Jurkat, Clone E6-1 (cell line): Measurements from ENCODE around the gene TMEM184C.

Source experiments
- DNase-seq: peaks from one replicate; pipeline ENCODE4 v3.0.0-alpha.2; 2011; ENCODE audit warnings: low read depth, low spot score
- H3K4me3 ChIP-seq: 2 replicates; pipeline ENCODE4 v1.5.1; 2011; ENCODE audit warnings: mild to moderate bottlenecking, low read length, control low read depth, moderate library complexity

The TMEM184C gene

GRCh38 chr4:147596981-147597380 is 20.2 kb upstream of the TMEM184C start:
- H3K4me3 ChIP-seq: no peak overlapping the region
- DNase-seq: no peak

GRCh38 chr4:147597561-147597960 is 19.6 kb upstream of the TMEM184C start:
- H3K4me3 ChIP-seq: no peak overlapping the region
- DNase-seq: no peak

DNA sequence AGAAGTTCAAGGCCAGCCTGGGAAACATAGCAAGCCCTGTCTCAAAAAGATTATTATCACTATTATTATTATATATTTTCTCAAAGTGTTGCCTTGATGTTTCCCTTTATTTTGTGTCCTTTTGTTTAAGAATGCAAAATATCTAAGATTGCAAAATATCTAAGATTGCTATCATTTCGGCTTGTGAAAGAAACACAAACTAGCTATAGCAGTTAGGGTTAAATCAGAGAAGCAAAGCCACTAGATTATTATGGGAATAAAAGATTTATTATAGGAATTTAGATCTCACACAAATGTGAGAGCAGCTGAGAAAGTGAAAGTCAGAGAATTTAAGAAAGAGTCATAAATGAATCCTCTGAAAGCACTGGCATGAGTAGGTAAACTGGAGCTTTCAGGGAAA is 18.0 kb upstream of the TMEM184C start:
- H3K4me3 ChIP-seq: no peak overlapping the region
- DNase-seq: no peak

DNA sequence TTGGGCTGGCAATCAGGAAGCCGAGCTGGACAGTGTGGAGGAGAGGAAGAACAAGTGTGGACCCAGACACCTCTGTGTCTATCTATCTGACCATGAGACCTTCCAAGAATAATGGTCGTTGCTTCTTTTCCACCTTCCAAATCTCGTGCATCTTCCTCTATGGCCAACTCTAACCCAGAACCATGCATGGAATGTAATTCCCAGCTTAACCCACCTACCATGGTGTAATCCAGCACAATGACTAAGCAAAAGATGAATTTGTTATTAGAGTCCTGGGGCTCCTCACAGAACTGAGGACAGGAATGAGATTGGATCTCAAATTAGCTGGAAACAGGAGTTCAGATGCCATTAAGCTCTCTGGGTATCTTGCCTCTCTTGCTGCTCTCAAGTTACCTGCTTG is 17.4 kb upstream of the TMEM184C start:
- H3K4me3 ChIP-seq: no peak overlapping the region
- no peak for DNase-seq

DNA sequence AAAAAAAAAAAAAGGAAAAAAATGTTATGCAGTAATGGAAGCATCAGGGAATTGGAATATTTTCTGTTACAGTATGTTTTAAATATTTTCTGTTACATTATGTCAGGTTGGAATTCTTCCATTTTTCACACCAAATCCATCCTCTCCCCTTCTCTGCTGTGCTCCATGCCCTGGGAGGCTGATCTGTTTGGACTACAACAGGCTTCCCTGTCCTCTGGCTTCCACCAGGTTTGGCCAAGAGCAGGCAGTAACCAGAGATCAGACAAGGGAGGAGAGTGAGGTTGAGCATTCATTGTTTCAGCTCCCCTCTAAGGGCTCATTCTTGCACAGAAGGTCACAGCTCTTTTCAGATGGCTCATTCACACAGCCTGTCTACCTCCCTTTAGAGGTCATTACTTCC is 11.7 kb upstream of the TMEM184C start:
- no peak for DNase-seq
- H3K4me3 ChIP-seq: no peak overlapping the region

GRCh38 chr4:147607471-147607870 is 9.7 kb upstream of the TMEM184C start:
- DNase-seq: no peak
- no peak overlapping the region for H3K4me3 ChIP-seq

- no peak overlapping the region for H3K4me3 ChIP-seq
- no peak for DNase-seq
These were observed 6.5 kb upstream of the TMEM184C start for GRCh38 chr4:147610686-147611085.

- no peak for DNase-seq
- peak overlapping the region; percentile 90 for H3K4me3 ChIP-seq
These were observed 386 bp upstream of the TMEM184C start for GRCh38 chr4:147616849-147617172.

DNA sequence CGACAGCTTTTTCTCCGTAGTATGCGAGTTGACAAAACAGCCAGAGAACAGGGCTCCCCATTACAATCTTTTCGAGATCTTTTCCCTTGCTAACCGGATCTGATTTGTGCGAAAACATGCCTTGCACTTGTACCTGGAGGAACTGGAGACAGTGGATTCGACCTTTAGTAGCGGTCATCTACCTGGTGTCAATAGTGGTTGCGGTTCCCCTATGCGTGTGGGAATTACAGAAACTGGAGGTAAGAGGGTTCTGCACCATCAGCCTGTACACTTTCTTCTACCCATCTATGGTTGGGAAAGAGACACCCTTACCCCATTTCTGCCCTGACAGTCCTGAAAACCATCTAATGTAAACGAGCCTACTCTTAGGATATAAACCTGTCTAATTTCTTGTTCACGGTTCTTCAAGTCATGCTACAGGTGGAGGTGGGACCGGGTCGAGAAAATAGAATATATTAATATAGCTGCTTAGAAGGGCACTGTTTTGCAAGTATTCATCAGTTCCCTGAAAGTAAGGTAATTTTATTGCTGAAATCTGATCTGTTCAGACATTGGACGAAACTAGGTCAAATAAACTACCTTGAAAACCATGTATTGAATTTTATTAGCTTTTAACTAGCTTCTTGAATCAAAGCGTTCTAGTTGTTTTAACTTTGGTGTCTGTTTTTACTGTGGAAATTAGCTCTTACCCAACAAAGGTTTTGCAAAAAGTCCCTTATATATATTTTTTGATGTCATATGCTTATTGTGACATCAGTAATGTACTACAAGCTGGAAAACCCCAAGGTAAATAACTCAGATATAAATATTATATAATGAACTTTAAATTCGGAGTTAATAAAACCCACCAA is 869 bp downstream of the TMEM184C start:
- H3K4me3 ChIP-seq: peak overlapping the region; percentile 90
- DNase-seq: no peak

GRCh38 chr4:147620315-147620714 is 3.1 kb downstream of the TMEM184C start:
- no peak for DNase-seq
- no peak overlapping the region for H3K4me3 ChIP-seq

DNA sequence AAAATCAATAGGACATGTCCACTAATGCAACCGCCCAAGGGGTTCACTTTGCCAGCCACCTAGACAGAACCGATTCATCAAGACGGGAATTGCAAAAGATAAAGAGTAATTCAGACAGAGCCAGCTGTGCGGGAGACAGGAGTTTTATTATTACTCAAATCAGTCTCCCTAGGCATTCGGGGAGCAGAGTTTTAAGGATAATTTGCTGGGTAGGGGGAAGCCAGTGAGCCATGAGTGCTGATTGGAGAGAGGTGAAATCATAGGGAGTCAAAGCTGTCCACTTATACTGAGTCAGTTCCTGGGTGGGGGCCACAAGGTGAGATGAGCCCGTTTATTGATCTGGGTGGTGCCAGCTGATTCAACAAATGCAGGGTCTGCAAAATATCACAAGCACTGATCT is 8.5 kb downstream of the TMEM184C start:
- no peak overlapping the region for H3K4me3 ChIP-seq
- DNase-seq: no peak

DNA sequence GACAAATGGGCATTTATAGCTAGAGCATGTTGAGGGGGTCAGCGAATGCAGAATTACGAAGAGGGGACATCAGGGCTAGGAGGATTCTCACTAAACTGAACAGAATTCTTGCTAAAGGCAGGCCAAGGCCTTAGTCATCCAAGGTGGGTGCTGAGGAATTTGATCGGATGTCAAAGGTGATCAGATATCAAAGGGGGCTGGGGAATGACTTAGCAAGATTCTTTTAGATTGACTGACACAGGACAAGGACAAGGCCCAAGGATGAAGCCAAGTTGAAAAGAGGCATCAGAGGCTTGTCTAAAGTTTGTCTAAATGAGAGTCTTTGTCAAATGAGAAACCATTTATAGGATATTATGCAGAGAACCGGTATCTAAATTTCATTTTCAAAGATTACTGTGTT is 9.7 kb downstream of the TMEM184C start:
- DNase-seq: no peak

GRCh38 chr4:147628415-147628814 is 11.2 kb downstream of the TMEM184C start:
- no peak for DNase-seq
- H3K4me3 ChIP-seq: no peak overlapping the region

More for the DNA sequence above, 9.7 kb downstream of the TMEM184C start:
- no peak overlapping the region for H3K4me3 ChIP-seq

DNA sequence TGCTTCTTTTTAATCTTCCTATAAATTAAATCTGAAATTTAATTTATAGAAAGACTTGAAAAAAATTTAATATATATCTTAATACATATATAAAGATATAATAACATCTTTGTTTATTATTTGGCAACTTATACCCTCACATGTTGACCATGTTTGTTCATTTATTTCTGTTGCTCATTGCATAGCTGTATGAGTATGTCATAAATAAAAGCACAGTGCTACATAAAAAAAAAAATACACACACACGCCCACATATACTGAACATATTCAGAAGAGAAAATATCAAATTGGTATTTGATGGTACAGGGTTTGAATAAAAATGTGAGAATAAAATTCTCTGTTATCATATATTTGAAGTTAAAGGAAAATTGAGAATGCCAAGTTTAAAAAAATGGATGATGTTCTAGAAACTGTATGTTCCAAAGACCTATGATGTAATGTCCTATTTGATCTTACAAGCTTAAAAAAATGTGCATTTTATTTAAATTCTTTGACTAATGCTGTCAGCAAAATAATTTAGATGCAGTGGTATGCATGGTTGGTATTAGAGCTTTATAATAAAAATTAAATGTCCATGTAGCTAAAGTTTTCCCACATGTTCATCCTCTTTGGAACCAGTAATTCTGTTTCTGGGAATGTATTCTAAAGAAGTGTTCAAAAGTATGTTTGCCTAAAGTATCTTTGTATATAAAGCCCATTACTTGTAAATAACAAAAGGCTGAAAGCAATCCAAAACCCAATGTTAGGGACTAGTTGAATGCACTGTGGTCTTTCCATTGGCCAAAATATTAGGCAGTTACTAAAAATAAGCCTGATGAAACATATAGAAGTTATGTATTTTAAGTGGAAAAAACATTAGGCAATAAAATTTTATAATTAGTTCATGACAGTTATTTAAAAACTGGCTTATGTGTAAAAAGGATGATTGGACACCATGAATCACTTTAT is 12.9 kb downstream of the TMEM184C start:
- DNase-seq: no peak

GRCh38 chr4:147633113-147633512 is 15.9 kb downstream of the TMEM184C start:
- no peak for DNase-seq
- no peak overlapping the region for H3K4me3 ChIP-seq

More for the DNA sequence above, 12.9 kb downstream of the TMEM184C start:
- H3K4me3 ChIP-seq: no peak overlapping the region

DNA sequence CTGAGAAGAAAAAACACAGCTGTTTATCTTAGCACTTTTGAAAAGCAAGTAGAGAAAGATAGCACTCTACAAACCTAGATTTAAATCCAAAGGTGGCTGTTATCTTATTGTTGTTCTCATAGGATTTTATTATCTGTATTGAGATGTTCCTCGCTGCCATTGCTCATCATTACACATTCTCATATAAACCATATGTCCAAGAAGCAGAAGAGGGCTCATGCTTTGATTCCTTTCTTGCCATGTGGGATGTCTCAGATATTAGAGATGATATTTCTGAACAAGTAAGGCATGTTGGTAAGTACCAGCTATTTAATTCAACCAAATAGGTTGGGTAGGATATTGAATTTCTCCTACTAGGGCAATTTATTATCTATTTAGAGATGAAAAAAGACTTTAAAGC is 16.4 kb downstream of the TMEM184C start:
- H3K4me3 ChIP-seq: no peak overlapping the region
- DNase-seq: no peak

DNA sequence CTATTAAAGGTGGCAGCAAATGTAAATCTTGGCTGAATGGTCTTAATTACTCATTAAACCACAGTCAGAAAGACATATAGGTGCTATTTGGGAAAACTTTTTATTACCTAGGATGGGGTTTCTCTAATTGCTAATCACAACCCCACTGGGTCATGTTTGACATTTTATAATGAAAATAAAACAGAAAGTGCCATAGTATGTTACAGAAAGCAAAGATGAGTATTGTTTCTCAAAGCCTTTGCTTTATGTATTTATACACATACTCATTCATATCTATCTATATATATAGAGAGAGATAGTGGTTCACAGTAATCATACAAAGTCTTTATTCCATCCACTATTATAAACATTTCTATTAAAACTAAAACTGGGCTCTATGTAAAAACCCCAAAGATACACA is 18.2 kb downstream of the TMEM184C start:
- H3K4me3 ChIP-seq: no peak overlapping the region
- DNase-seq: no peak

DNA sequence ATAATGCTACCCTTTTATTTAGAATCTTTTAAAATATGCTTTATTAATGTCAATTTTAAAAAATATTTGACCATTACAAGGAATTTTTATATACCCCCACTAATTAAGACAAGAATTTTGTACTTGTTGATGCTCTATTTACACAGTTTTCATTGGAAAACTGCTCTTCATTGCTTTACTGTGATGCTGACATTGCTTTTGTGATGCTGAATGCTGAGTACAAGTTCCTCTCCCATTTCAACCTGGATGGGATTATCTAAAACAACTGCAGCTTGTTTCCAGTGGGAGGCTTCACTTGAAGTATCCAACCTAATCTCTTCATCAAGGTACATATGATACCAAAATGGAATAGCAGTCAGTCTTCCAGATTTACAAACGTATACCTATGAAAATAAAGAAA is 21.2 kb downstream of the TMEM184C start:
- DNase-seq: no peak
- H3K4me3 ChIP-seq: no peak overlapping the region

DNA sequence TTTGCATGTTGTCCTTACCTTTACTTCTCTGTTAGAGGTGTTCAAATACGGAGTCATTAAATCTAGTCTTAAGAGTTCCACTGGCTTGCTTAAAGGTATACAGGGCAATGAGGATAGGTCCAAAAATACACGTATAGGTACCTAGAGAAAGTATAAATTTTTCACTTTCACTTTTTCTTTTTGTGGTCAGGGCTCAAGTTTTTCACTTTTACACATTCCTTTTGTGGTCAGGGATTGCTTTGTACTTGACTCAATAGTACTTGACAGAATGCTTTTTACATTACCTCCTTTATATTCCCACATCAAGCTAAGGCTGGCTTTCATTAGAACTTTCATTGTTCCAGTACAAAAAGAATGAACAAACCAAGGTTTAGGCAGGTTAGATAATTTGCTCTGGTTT is 21.7 kb downstream of the TMEM184C start:
- peak; percentile 34 for DNase-seq
- H3K4me3 ChIP-seq: no peak overlapping the region

DNA sequence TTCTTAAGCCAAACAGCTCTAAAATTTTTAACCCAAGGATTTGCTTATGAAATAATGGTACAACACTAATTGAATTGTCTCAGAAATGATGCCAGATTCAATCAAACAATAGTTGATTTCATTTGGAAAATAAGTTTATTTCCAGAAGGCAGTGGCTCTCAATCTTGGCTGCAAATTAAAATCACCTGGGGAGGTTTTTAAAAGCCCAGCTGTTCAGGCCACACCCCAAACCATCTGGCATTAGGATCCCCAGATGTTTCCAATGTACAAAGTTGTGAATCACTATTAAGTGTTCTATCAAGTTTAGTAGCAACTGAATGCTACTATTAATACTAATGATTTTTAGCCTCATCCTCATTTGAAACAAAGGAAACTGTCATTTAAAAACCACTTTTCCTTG is 22.2 kb downstream of the TMEM184C start:
- no peak overlapping the region for H3K4me3 ChIP-seq
- no peak for DNase-seq
